ENCODE measurements around the gene ISYNA1. TPM values are rescaled to one million over a fixed set of nuclear protein-coding genes. Genes with fewer than 3 reads are reported as not detected.

Gene ISYNA1
- total RNA-seq, 1 donor from 2014 or later, result 153 TPM

- H3K4me2 ChIP-seq (ENCODE audit: low read length), result no peak overlapping the region
- no peak for FAIRE-seq
- H3K4me3 ChIP-seq (ENCODE audit: insufficient read depth, low read depth, low read length), result no peak overlapping the region
- H2AFZ ChIP-seq (ENCODE audit: low read depth, low read length), result no peak overlapping the region
- Mint-ChIP-seq H3K4me3 (ENCODE audit: unreplicated experiment) (no peak overlapping the region), H3K36me3 (ENCODE audit: low read depth, unreplicated experiment) (peaks cover 2% of the 10 kb centered on the region), H3K4me1 (ENCODE audit: low read depth, unreplicated experiment) (peaks cover 48% of the 10 kb centered on the region), H3K9me3 (ENCODE audit: unreplicated experiment) (no peaks in the 10 kb centered on the region), H3K27ac (ENCODE audit: unreplicated experiment) (peak overlapping the region; percentile 9), H3K27me3 (ENCODE audit: low read depth, unreplicated experiment) (no peaks in the 10 kb centered on the region)
- peaks cover 98% of the 10 kb centered on the region for H4K20me1 ChIP-seq (ENCODE audit: insufficient read depth, low read length)
- H3K36me3 ChIP-seq (ENCODE audit: insufficient read depth, low read length), result no peaks in the 10 kb centered on the region
- no peaks in the 10 kb centered on the region for H3K9me3 ChIP-seq (ENCODE audit: insufficient read depth, low read depth, low read length)
- H3K9ac ChIP-seq (ENCODE audit: low read length), result no peak overlapping the region
- TF ChIP-seq CTCF (IDR thresholded peaks at IDR 0.05; ENCODE audit: insufficient read depth, low read depth, low read length) (no peak), EZH2 (IDR thresholded peaks at IDR 0.05; ENCODE audit: insufficient read depth, low read length) (no peak)
- no peak overlapping the region for H3K27ac ChIP-seq (ENCODE audit: low read depth, low read length)
- peak; percentile 64 for DNase-seq (ENCODE audit: low read depth)
- no peaks in the 10 kb centered on the region for H3K27me3 ChIP-seq (ENCODE audit: insufficient read depth, low read length)
- H3K79me2 ChIP-seq (ENCODE audit: insufficient read depth, low read length), result peaks cover 95% of the 10 kb centered on the region
- peaks cover 38% of the 10 kb centered on the region for H3K4me1 ChIP-seq (ENCODE audit: insufficient read depth, low read length)
Measured at GRCh38 chr19:18481505-18482222, 43.7 kb upstream of the ISYNA1 start.

- FAIRE-seq, result no peak
- H3K4me1 Mint-ChIP-seq (ENCODE audit: low read depth, unreplicated experiment), result peaks cover 36% of the 10 kb centered on the region
- H3K9me3 ChIP-seq (ENCODE audit: insufficient read depth, low read depth, low read length), result no peaks in the 10 kb centered on the region
- H3K9ac ChIP-seq (ENCODE audit: low read length), result no peak overlapping the region
- peaks cover 2% of the 10 kb centered on the region for H3K36me3 Mint-ChIP-seq (ENCODE audit: low read depth, unreplicated experiment)
- peak; percentile 59 for DNase-seq (ENCODE audit: low read depth)
- peaks cover 30% of the 10 kb centered on the region for H3K4me1 ChIP-seq (ENCODE audit: insufficient read depth, low read length)
- H3K4me3 Mint-ChIP-seq (ENCODE audit: unreplicated experiment), result no peak overlapping the region
- no peaks in the 10 kb centered on the region for H3K27me3 ChIP-seq (ENCODE audit: insufficient read depth, low read length)
- H3K36me3 ChIP-seq (ENCODE audit: insufficient read depth, low read length), result no peaks in the 10 kb centered on the region
- H3K79me2 ChIP-seq (ENCODE audit: insufficient read depth, low read length), result peaks cover 96% of the 10 kb centered on the region
- no peak overlapping the region for H3K27ac ChIP-seq (ENCODE audit: low read depth, low read length)
- no peak overlapping the region for H3K4me3 ChIP-seq (ENCODE audit: insufficient read depth, low read depth, low read length)
- H2AFZ ChIP-seq (ENCODE audit: low read depth, low read length), result no peak overlapping the region
- H3K27me3 Mint-ChIP-seq (ENCODE audit: low read depth, unreplicated experiment), result no peaks in the 10 kb centered on the region
- H3K9me3 Mint-ChIP-seq (ENCODE audit: unreplicated experiment), result no peaks in the 10 kb centered on the region
- peak overlapping the region; percentile 12 for H3K4me2 ChIP-seq (ENCODE audit: low read length)
- TF ChIP-seq CTCF (IDR thresholded peaks at IDR 0.05; ENCODE audit: insufficient read depth, low read depth, low read length) (no peak), EZH2 (IDR thresholded peaks at IDR 0.05; ENCODE audit: insufficient read depth, low read length) (no peak)
- H3K27ac Mint-ChIP-seq (ENCODE audit: unreplicated experiment), result no peak overlapping the region
- H4K20me1 ChIP-seq (ENCODE audit: insufficient read depth, low read length), result peaks cover 97% of the 10 kb centered on the region
Measured at GRCh38 chr19:18480006-18480691, 42.2 kb upstream of the ISYNA1 start.

Data from astrocyte (in vitro differentiated cells and primary cell).